ENCODE results near the gene SELENOO.

SELENOO gene

DNA sequence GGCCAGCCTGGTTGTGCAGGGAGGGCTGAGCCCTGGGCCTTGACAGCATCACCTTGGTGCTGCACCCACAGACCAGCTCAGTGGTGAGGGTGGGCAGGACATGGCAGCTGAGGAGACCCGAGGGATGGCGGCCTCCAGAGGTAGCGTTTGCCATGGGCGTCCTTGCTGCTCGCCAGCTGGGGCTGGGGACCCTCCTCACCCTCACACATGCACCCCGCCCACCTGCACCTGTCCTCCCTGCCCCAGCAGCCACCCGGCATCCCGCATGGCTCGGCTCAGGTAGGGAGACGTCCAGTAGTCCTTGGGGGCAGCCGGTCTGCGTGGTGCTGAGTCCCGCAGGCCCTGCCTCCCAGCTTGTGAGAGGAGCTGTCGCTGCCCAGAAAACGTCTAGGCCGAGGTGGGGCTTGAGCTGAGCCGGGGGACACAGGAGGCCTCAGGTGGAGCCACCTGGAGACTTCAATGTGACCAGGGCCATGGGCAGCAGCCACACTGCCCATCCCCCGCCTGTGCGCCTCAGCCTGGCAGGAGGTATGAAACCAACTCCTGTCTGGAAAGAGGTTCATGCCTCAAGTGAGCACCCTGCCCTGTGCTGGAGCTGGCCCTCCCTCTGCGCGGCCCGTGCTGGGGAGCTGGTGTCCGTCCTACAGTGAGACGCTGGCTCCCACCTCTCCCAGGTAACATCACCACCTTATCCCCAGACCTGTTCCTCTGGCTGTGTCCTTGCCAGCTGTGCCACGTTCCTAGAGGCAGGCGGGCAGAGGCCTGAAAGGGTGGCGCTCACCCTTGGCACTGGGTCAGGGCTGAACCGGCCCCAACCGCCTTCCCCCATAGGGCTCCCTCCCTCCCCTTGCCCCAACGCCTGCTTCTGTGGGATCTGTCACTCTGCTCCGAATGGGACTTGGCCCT, 18.4 kb upstream of the SELENOO start:
- no peak overlapping the region for H3K4me3 ChIP-seq (ENCODE audit: low read length)
- H3K27ac ChIP-seq (ENCODE audit: low read length): no peak overlapping the region
- no peaks in the 10 kb centered on the region for H3K36me3 ChIP-seq (ENCODE audit: control insufficient read depth, low read depth, low read length)
- no peaks in the 10 kb centered on the region for H3K4me1 ChIP-seq (ENCODE audit: control insufficient read depth, low read depth, low read length)
- no peak overlapping the region for H3K9ac ChIP-seq (ENCODE audit: low read length)
- H3K27me3 ChIP-seq (ENCODE audit: control insufficient read depth, insufficient read depth, low read length): no peaks in the 10 kb centered on the region
- no peaks in the 10 kb centered on the region for H3K9me3 ChIP-seq (ENCODE audit: control insufficient read depth, low read depth, low read length)

DNA sequence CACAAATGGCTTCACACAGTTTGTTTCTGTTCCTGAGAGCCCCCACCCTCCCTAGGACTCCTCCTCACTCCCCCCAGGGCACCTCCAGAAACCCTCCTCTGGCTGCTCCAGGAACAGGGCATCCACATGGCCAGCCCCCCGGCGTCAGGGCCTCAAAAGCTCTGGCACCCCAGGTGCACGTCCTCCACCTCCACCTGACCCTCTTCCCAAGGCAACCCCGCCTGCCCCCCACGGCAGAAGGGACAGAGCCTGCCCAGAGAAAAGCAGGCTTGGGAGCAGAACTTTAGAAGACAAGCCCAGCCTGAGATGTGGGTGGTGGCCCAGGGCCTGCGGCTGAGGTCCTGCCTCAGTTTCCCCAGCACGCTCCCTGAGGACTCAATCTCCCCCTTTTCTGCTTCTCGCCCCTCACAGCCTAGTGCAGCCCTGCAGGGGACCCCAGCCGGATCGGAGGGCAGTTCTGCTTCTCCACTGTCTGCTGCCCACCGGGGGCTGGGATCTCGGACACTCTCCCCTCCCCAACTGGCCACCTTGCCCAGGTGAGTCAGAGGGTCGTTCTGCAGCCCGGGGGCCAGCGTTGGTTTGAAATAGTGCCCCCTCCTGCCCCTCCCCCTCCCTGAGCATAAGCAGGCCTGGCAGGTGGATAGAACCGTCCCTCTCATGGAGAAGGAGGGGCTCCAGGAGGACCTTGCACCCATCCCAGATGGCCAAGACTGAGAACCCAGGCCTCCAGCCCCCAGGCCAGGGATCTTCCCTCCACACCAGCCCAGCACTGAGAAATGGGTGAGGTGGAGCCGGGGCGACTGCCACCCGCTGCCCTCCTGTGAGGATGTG, 17.5 kb upstream of the SELENOO start:
- H3K27ac ChIP-seq (ENCODE audit: low read length): no peak overlapping the region
- no peaks in the 10 kb centered on the region for H3K27me3 ChIP-seq (ENCODE audit: control insufficient read depth, insufficient read depth, low read length)
- no peaks in the 10 kb centered on the region for H3K4me1 ChIP-seq (ENCODE audit: control insufficient read depth, low read depth, low read length)
- H3K36me3 ChIP-seq (ENCODE audit: control insufficient read depth, low read depth, low read length): no peaks in the 10 kb centered on the region
- no peak overlapping the region for H3K9ac ChIP-seq (ENCODE audit: low read length)
- H3K4me3 ChIP-seq (ENCODE audit: low read length): no peak overlapping the region
- H3K9me3 ChIP-seq (ENCODE audit: control insufficient read depth, low read depth, low read length): no peaks in the 10 kb centered on the region

DNA sequence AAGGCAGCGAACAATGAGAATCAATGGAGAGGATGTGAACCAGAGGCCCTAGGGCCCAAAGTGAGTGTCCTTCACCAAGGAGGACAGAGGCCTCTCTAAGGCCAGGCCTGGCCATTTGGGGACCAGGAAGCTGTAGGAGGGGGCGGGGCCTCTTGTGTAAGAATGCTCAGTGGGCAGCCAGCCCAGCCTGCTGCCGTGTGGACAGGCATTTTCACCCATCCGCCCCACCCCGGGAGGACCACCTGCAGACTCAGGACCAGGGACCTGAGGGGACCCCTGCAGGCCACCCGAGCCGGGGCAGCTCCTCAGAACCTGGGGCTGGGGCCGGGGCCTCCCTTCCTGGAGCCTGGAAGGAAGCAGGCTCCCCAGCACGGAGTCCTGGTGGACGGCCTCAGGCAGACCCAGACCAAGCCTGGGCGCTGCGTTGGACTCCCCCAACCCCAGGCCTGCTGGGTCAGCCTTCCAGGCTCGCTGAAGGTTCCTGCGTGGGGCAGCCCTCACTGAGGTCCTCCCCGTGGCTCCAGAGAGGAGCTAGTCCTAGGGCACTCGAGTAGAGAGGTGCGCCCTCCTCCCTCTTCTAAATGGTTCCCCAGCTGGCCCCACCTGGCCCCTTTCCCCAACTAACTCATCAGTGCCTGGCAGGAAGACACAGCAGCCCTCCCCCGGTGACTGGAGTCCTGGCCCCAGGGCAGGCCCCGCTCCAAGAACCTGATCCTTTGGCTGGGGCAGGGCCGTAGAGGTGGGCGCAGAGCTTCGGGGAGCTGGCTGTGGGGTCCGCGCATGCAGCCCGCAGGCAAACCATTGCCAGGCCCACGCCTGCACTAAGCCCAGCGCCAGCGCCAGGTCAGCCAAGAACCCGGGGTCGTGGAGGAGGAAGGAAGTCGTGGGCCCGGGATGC, 16.6 kb upstream of the SELENOO start:
- H3K27me3 ChIP-seq (ENCODE audit: control insufficient read depth, insufficient read depth, low read length): no peaks in the 10 kb centered on the region
- no peak overlapping the region for H3K4me3 ChIP-seq (ENCODE audit: low read length)
- no peak overlapping the region for H3K27ac ChIP-seq (ENCODE audit: low read length)
- H3K36me3 ChIP-seq (ENCODE audit: control insufficient read depth, low read depth, low read length): no peaks in the 10 kb centered on the region
- no peaks in the 10 kb centered on the region for H3K4me1 ChIP-seq (ENCODE audit: control insufficient read depth, low read depth, low read length)
- no peak overlapping the region for H3K9ac ChIP-seq (ENCODE audit: low read length)
- H3K9me3 ChIP-seq (ENCODE audit: control insufficient read depth, low read depth, low read length): no peaks in the 10 kb centered on the region

DNA sequence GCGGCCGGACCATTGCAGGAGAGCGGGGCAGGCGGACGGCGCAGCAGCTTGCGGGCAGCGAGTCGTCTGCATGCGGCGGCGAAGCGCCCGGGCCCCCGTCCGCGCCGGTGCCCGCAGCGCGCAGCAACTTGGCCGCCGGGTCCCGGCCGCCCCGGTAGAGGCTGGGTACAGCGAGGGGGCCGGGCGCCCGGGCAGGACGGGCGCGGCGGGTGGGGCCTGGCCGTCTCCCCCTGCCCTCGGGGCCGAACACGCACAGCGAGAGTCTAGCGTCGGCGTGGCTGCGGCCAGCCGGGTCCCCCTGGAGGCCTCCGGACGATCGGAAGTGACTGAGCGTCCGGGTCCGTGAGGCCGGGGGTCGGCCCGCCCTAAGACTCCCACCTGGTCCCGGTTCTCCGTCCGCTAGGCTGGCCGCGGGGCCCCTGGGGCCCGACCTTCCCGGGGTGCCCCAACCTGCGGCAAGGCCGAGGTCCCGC, 15.9 kb upstream of the SELENOO start:
- Histone ChIP-seq H3K4me3 (ENCODE audit: low read length) (no peak overlapping the region), H3K9ac (ENCODE audit: low read length) (no peak overlapping the region), H3K27ac (ENCODE audit: low read length) (no peak overlapping the region), H3K9me3 (ENCODE audit: control insufficient read depth, low read depth, low read length) (no peaks in the 10 kb centered on the region), H3K27me3 (ENCODE audit: control insufficient read depth, insufficient read depth, low read length) (no peaks in the 10 kb centered on the region), H3K36me3 (ENCODE audit: control insufficient read depth, low read depth, low read length) (no peaks in the 10 kb centered on the region), H3K4me1 (ENCODE audit: control insufficient read depth, low read depth, low read length) (no peaks in the 10 kb centered on the region)

DNA sequence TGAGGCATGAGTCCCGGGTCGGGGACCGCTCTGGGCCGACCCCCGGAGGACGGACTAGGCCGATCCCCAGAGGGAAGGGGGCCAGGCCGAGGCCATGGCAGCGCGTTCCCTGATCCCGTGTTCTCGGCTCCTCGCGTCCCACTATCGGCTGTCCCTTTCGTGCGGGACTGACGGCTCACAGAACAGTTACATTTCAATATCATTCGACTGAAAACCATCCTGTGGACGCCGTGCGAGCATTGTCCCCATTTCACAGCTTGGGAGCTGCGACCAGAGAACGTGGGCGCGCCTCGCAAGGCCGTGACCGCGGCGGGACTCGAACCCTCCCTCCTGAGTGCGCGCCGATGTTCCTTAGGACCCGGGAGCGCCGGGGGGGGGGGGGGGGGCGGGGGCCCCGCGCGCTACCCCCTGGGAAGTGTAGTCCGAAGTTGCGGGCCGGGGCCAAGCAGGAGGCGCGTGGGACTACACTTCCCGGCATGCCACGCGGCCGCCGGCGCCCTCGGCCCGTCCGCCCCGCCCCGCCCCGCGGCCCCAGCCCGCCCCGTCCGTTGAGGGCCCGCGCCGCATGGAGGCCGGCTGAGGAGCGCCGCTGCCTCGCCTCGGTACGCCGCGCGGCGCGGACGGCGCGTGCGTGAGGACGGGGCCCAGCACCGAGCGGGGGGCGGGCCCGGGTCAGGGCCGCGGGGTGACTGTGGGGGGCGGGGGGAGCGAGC, 15.3 kb upstream of the SELENOO start, which contains the start of gene TRABD:
TRABD (plus strand) TSS at position 539 of the 713 bp plus-strand sequence. CDS start 7,148 bp downstream, outside the sequence.
- Histone ChIP-seq H3K9me3 (ENCODE audit: control insufficient read depth, low read depth, low read length) (no peaks in the 10 kb centered on the region), H3K4me3 (ENCODE audit: low read length) (peak within 1 kb of the TSS; percentile 66), H3K4me1 (ENCODE audit: control insufficient read depth, low read depth, low read length) (no peaks in the 10 kb centered on the region), H3K9ac (ENCODE audit: low read length) (peak within 1 kb of the TSS; percentile 52), H3K27me3 (ENCODE audit: control insufficient read depth, insufficient read depth, low read length) (no peaks in the 10 kb centered on the region), H3K27ac (ENCODE audit: low read length) (no peak within 1 kb of the TSS), H3K36me3 (ENCODE audit: control insufficient read depth, low read depth, low read length) (no peaks in the 10 kb centered on the region)

DNA sequence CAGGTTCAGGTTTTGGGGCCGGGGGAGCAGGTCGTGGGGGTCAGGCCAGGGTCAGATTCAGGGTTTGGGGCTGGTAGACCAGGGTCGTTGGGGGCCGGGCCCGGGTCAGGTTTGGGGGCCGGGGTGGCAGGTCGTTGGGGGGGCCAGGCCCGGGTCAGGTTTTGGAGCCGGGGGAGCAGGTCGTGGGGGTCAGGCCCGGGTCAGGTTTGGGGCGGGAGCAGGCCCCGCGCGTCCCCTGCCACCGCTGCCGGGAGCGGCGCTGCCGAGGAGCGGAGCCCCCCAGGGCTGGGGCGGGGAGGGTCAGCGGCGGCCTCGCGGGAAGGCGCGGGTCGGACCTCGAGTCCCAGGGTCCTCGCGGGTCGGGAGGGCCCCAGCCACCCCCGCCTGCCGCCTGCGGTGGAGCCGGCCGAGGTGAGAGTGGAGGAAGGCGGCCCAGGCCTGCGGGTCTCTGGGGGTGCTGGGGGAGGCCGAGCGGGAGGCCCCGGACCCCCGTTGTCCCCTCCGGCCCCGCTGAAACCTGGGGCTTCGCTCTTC, 14.6 kb upstream of the SELENOO start:
- peak overlapping the region; percentile 66 for H3K4me3 ChIP-seq (ENCODE audit: low read length)
- no peaks in the 10 kb centered on the region for H3K27me3 ChIP-seq (ENCODE audit: control insufficient read depth, insufficient read depth, low read length)
- peak overlapping the region; percentile 52 for H3K9ac ChIP-seq (ENCODE audit: low read length)
- no peak overlapping the region for H3K27ac ChIP-seq (ENCODE audit: low read length)
- H3K36me3 ChIP-seq (ENCODE audit: control insufficient read depth, low read depth, low read length): no peaks in the 10 kb centered on the region
- no peaks in the 10 kb centered on the region for H3K9me3 ChIP-seq (ENCODE audit: control insufficient read depth, low read depth, low read length)
- no peaks in the 10 kb centered on the region for H3K4me1 ChIP-seq (ENCODE audit: control insufficient read depth, low read depth, low read length)

DNA sequence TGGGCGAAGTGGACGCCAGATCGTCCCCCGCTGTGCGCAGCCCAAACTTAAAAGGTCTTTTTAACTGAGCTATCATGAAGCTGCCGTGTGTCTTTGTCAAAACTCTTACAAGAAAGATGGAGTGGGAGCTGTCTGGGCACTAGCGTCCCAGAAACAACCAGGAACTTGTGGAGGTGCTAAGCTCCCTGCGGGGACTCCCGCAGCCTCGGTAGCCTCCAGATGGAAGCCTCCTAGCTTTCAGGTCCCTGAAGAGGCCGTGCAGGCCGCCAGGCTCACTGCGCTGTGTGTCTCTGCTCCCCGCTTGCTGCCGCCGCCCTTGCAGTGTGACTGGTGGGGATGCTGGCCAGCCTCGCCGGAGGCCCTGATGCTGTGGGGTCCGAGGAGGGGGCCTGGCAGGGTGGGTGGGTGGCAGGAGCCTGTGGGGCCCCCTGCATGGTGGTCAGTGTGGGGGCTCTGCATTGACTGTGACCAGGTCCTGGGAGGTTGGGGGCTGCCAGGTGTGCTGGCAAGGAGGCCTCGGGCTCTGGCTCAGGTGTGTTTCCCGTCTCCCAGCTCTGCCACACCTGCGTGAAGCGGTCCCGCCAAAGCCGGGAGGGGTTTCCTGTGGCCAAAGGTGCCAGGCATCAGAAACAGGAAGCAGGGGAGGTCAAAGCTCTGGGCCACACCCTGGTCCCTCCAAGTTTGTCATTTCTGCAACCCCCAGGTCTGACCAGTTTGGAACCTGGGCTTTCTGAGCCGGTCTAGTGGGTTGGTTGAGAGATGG, 13.9 kb upstream of the SELENOO start:
- H3K9ac ChIP-seq (ENCODE audit: low read length): peak overlapping the region; percentile 52
- H3K4me3 ChIP-seq (ENCODE audit: low read length): peak overlapping the region; percentile 66
- no peak overlapping the region for H3K27ac ChIP-seq (ENCODE audit: low read length)
- H3K9me3 ChIP-seq (ENCODE audit: control insufficient read depth, low read depth, low read length): no peaks in the 10 kb centered on the region
- no peaks in the 10 kb centered on the region for H3K27me3 ChIP-seq (ENCODE audit: control insufficient read depth, insufficient read depth, low read length)
- H3K36me3 ChIP-seq (ENCODE audit: control insufficient read depth, low read depth, low read length): no peaks in the 10 kb centered on the region
- H3K4me1 ChIP-seq (ENCODE audit: control insufficient read depth, low read depth, low read length): no peaks in the 10 kb centered on the region

DNA sequence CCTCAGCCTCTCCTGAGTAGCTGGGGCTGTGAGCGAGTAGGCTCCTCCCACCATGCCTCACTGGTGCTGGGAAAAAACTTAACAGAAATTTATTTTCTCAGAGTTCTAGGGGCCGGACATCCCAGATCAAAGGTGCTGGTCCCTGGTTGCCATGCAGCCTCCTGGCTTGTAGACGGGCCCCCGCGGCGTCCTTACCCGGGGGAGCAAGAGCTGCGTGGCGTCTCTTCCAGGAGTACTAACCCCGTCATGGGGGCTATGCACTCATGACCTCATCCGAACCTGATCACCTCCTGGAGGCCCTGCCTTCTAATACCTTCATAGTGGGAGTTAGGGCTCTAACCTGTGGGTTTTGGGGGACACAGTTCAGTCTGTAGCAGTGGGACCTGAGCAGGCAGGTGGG, 12.5 kb upstream of the SELENOO start:
- Histone ChIP-seq H3K9ac (ENCODE audit: low read length) (no peak overlapping the region), H3K4me3 (ENCODE audit: low read length) (no peak overlapping the region), H3K9me3 (ENCODE audit: control insufficient read depth, low read depth, low read length) (no peaks in the 10 kb centered on the region), H3K36me3 (ENCODE audit: control insufficient read depth, low read depth, low read length) (no peaks in the 10 kb centered on the region), H3K27me3 (ENCODE audit: control insufficient read depth, insufficient read depth, low read length) (no peaks in the 10 kb centered on the region), H3K27ac (ENCODE audit: low read length) (no peak overlapping the region), H3K4me1 (ENCODE audit: control insufficient read depth, low read depth, low read length) (no peaks in the 10 kb centered on the region)

DNA sequence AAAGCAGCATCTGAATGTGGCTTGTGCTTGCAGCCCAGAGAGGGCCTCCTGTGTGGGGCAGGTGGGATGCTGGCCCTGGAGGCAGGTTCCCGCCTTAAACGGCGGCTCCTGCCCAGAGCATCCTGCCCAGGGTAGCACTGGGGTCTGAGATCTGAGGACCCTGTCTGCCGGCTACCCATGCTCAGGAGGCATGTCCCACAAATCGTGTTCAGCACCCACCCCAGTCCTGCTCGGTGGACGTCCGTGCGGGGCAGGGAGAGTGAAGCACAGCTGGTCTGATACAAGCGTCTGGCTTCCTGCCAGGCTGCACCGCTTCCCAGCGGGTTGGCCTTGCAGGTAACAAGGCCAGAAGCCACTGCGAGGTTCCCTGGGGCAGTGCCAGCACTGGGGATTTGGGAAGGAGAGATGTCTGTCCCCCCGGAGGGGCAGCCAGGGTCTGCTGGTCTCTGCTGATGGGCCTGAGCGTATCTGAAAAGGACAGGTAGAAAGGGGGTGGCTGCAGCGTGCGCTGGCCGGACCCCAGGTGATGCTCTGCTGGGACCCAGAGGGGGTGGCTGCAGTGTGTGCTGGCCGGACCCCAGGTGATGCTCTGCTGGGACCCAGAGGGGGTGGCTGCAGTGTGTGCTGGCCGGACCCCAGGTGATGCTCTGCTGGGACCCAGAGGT, 11.5 kb upstream of the SELENOO start:
- Histone ChIP-seq H3K4me3 (ENCODE audit: low read length) (no peak overlapping the region), H3K4me1 (ENCODE audit: control insufficient read depth, low read depth, low read length) (no peaks in the 10 kb centered on the region), H3K27me3 (ENCODE audit: control insufficient read depth, insufficient read depth, low read length) (no peaks in the 10 kb centered on the region)

DNA sequence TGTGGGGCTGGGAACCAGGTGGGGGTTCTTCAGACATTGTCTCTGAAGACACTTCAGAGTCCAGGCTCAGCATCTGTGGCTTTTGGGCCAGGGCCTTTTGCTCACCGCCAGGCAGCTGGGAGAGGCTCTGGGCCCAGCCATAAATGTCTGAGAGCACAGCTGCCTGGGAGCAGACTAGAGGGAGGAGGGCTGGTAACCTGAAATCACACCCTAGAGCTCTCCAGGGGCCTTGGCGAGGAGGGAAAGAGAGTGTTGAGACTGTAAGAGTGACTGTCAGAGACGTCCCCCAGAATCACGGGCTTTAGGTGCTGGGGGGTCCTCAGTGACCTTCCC, 11.0 kb upstream of the SELENOO start:
- H3K36me3 ChIP-seq (ENCODE audit: control insufficient read depth, low read depth, low read length): peaks cover 8% of the 10 kb centered on the region
- H3K4me3 ChIP-seq (ENCODE audit: low read length): no peak overlapping the region
- H3K27ac ChIP-seq (ENCODE audit: low read length): no peak overlapping the region
- no peaks in the 10 kb centered on the region for H3K4me1 ChIP-seq (ENCODE audit: control insufficient read depth, low read depth, low read length)
- no peaks in the 10 kb centered on the region for H3K27me3 ChIP-seq (ENCODE audit: control insufficient read depth, insufficient read depth, low read length)
- no peak overlapping the region for H3K9ac ChIP-seq (ENCODE audit: low read length)
- no peaks in the 10 kb centered on the region for H3K9me3 ChIP-seq (ENCODE audit: control insufficient read depth, low read depth, low read length)

More for the DNA sequence above, 11.5 kb upstream of the SELENOO start:
- peaks cover 3% of the 10 kb centered on the region for H3K36me3 ChIP-seq (ENCODE audit: control insufficient read depth, low read depth, low read length)
- H3K27ac ChIP-seq (ENCODE audit: low read length): no peak overlapping the region
- H3K9me3 ChIP-seq (ENCODE audit: control insufficient read depth, low read depth, low read length): no peaks in the 10 kb centered on the region
- no peak overlapping the region for H3K9ac ChIP-seq (ENCODE audit: low read length)
